GM21390 (cell line): Measurements from ENCODE around the gene LXN.
A peak's percentile ranks its signal among the peaks of the same experiment; 100 is the strongest.
"Not testable (repeated sequence)": the region's sequence is repeated elsewhere in the genome, so short reads cannot be mapped to it uniquely, and the experiment has no call there.

Experiments used
- ATAC-seq: cut with Tn5 transposase; IDR thresholded peaks from one replicate; pipeline ENCODE4 v1.9.1; 2021; ENCODE audit not compliant: unreplicated experiment

The LXN gene, protein sequence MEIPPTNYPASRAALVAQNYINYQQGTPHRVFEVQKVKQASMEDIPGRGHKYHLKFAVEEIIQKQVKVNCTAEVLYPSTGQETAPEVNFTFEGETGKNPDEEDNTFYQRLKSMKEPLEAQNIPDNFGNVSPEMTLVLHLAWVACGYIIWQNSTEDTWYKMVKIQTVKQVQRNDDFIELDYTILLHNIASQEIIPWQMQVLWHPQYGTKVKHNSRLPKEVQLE

DNA sequence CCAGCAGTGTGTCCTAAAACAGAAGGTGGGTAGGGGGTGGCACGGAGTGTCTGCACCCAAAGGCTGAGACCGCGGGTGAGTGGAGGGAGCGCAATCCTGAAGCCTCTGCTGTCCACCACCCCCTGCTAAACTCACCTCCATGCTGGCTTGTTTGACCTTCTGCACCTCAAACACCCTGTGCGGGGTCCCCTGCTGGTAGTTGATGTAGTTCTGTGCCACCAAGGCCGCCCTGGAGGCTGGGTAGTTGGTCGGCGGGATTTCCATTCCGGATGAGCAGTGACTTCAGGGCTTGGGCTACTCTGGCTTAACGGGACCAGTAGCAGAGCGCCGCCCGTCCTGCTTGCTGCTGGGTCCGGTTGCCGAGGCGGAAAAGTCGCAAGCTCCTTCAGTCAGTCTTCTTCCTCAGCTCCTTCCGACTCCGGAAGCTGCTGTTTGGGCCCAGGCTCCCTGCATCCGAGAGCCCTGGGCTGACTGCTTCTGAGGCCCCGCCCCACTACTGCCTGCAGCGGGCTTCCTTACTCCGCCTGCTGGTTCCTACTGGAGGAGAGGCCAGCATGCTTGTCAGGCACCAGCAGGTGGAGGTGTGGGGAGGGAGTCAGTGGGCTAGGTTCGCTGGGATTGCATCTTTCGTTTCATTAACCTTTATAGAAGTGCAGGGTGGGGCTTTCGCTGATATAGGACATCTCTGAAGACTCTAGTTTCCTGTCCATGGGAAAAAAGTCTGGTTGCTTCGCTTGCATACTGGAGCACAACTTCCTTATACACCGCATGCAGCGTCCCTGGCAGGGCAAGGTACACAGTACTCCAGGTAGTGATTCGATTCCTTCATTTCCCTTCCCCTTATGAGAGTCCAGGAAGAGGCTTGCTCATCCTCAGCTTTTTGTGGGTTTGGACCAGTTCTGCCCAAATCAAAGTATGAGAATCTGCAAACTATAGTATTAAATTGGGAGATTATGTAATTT lies at the start of gene LXN:
LXN (minus strand) TSS at position 434 of the 962 bp plus-strand sequence; CDS start at position 264, 170 bp downstream.
- ATAC-seq: peak; percentile 100

DNA sequence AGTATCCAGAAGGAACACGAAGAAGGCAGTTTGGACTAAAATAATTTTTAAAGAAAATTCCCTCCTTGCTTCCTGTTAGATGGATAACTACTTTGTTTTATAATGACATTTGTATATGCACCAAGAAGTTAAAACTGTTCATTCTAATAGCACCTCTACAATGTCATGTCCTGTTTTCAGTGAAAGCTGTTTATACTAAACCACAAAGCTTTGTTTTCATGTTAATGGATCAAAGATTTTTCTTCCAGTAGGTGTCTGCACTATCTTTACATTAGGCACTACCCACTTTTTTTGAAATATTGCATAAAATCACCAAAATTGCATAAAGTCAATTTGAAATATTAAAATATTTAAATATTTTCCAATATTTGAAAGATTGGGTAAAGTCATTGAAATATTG lies 49.7 kb upstream of the LXN start:
- ATAC-seq: no peak

DNA sequence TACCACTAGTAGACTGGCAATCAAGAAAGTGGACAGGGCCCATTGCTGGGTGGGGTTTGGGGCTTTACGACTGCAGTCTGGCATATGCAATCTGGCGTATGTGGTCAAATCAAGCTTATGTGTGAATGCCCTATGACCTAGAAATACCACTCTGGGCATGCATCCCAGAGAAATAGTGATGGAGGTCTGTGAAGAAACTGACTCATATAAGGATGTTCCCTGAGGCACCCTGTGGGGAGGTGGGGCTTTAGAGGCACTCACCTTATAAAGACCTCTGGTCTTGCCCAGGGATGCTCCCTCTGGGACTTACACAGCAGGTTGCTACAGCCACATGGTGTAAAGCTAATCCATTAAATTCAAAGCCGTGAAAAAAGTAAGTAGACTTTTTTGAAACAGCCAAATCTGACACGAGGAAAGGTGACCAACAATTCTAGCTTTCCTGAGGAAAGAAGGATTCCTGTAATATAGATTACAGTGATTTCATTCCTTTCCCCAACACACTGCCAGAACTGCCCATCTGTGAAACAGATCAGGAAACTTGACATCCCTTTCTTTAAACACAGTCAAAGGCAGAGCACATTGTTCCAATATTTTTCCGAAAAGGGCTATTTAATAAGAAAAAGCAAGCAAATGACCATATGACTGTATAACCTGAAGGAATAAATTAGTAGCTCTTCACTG lies 46.2 kb upstream of the LXN start:
- no peak for ATAC-seq

DNA sequence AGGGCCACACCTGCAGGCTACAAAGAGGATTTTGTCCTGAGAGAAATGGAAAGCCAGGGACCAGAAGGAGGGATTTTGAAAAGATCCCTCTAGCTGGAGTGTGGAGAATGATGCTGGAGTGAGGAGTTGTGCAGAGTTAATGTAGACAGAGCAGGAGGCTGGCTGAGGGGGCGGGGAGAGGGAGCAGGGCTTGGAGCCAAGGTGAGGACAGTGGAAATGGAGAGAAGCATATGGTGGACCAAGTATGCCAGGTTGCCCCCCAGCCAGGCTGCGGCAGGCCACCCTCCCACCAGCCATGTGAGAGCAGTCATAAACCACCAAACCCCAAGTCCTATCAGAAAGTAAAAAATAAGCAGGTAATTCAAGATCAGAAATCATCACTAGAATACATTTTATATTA lies 45.1 kb upstream of the LXN start:
- no peak for ATAC-seq

DNA sequence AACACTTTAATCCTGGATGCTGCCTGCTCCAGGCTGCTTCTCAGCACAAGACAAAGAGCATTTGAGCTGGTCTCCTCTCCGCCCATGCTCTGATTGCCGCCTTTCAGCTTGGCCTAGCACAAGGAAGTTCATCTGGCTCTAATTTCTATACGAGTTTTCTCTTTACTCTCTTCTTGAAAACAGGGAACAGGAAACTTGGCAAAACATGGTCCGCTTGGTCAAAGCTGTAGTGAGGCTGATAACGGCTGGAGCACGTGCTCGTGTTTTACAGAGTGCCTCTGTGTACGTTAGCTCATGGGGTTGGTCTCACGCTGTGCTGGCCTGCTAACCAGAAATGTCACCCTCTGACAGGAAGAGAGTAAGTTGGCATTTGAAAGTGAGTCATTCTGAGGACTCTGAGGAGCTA lies 40.6 kb upstream of the LXN start:
- ATAC-seq: no peak

DNA sequence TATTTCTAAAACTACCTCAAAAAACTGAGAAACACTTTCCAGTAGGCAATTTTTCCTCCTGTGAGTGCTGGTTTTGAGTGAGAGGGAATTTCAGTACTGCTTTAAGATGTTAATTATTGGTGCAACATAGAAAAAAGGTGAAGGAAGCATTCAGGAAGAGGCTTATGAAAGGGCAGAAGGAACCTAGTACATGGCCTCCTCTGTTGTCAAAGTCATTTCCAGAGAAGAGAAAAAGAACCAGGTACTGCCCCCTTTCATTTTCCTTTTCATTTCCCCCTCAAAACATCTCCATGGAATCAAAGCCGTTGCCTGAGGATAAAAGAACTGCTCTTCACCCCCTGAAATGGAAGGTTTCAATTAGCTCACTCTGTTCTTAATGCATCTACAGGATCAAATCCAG lies 40.0 kb upstream of the LXN start:
- no peak for ATAC-seq

DNA sequence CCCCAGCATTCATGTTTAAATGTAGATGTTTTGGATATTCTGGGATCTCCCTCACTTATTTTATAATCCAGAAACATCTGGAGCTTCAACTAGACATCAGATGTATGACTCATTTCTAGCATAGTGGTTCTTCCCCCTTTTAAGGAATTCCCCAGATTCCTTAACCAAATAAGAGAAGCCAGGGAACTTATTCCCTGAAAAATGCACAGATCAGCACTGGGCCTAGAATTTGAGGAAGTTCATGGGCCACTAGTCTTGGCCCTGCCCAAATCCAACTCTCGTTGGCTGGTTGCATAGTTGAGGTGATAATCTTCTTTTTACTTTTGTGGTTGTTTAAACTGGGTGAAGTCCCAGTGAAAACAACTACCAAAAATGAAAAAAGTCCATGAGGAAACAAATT lies 39.4 kb upstream of the LXN start:
- no peak for ATAC-seq

DNA sequence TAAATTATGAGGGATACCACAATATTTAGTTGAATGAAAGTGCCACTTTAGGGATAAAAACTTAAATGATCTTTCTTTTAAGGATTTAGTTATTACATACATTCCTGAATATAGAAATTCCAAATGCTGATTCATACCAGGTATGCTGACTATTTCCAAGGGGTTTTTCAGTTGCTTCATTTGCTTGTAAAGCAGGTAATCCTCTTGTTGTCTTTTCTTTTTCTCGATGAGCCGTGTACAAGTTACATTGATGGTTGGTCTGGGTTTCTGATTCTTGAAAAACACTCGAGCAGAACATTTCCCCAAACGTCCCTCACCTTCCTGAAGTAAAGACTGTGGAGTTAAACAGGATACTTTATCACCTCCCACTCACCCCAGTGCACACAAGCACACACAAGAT lies 38.2 kb upstream of the LXN start:
- ATAC-seq: no peak

DNA sequence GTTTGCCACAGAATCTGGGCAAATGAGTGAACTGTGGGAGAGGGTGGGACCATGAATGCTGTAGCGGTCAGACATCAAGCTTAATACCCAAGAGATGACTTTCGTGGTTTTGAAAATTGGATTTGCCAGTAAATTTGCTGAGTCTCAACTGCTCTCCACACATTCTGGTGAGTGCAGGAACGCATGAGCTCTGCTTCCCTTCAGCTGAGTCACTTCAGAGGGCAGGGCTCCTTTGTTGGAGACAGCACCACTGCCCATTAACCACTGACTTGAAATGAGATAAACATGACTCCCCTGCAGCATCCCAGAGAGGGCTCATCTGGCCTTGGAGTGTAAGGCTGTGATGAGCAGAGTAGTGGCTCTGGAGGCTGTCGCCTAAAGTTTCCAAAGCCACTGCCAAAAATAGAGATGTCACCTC lies 37.2 kb upstream of the LXN start:
- ATAC-seq: no peak

DNA sequence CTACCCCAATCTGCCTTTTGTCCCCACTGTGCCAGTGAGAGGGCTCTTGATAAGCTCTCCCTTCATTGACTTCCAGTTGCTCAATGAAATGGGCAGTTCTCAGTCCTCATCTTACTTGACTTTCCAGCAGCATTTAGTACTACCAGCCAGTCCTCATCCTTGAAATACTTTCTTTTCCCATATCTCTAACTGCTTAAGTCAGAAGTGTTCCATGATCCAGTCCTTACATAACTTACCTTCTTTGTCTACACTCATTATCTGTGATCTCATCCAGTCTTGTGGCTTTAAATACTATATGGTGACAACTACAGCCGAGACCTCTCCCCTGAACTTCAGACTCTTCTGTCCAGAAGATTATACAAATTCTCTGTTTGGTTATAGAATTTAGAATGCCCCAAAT lies 31.1 kb upstream of the LXN start:
- no peak for ATAC-seq

DNA sequence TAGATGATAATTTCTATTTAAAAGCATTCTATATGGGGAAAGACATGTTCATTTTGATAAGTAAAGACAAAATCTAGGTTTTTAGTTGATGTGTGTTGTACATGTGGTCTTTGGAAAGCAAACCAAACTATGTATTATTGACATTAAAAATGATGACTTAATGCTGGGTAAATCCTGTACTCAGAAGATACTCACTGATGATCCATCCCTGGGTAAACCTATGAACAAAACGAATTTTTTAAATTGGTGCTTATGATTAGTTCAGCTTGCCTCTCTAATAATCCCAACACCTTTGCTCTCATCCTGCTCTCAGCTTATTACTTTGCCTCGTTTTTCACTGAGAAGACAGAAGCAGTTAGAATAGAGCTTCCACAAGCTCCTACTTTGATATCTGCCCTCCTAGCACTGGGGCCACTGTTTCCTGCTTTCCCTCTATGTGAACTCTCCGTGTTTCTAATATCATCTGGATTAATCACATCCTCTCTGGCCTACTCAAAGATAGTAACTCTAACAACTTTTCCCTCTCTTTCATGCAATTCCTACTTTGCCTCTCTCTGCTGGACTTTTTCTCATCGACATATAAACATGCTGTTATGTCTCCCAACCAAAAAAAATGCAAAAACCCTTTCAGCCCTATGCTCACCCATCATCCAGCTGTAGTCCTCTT lies 30.5 kb upstream of the LXN start:
- no peak for ATAC-seq

DNA sequence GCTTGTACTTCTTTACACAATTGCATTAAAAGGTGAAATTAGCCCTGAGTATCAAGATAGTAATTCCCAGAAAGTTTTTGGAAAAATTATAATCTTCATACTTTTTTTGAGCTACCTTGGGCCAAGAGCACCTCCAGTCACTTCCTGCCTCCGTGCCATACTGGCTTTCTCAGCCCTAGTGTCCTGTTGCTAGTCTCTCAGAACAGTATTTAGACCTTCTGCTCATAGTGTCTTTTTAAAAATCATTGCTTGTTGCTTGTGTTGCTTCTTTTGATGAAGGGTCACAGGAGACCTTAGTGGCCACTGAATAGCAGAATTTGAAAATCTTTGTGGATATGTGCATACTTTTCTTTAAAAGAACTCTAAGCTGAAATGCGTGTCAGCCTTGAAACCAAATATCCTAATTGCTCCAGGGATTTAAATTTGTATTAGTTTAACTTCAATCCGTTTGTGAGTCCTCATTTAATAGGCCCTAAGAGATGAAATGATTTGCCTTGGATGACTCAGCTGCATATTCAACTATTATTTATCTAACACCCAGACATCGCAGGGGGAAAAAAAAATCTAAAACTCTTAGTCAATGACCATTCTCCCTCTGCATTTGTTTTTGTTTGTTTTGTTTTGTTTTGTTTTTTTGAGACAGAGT lies 29.1 kb upstream of the LXN start:
- ATAC-seq: no peak

DNA sequence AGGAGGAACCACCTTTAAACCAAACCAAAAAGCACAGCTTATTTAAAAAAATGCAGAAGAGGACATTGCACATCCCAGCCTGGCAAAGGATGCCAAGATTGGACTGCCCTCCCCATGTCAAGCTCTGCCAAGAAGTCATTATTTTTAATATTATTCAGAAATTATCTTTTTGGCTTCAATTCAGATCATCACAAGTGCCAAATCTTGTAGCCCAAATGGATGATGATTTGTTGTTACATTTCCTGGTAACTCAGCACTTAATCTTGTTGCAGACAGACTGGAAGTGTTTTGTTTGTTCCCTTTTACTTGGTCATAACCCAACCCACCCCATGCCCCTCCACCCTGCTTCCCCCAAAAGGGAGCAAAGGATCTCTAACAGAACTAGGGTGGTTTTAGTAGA lies 28.1 kb upstream of the LXN start:
- ATAC-seq: no peak

DNA sequence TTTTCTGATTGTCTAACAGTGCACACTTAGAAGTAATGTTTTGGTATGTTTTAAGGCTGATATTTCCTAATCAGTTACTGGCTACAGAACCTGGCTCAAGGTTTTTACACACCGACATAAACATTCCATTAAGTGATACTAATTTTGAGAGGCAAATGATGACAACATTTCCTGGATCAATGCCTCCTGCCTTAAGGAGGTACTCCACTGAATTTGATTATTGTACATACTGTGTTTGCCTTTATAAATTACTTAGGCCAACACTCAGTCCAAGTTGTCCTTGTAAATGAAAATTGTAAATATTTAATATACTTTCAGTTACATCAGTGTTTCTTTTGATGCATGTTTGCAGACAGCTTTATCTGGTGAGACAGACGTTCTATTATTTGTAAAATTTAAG lies 24.2 kb upstream of the LXN start:
- no peak for ATAC-seq

DNA sequence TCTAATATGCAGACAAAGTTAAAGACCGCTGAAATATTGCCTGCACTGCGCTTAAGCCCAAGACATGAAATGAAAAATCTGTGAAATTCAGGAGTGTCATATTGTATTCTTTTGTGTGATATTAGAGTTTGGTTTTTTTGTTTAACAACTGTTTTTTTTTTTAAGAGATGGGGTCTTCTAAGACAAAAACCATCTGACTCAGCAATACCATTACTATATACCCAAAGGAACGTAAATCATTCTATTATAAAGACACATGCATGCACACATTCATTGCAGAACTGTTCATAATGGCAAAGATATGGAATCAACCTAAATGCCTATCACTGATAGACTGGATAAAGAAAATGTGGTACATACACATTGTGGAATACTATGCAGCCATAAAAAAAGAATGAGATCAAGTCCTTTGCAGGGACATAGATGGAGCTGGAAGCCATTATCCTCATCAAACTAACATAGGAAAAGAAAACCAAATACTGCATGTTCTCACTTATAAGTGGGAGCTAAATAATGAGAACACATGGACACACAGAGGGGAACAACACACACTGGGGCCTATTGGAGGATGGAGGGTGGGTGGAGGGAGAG lies 21.5 kb upstream of the LXN start:
- not testable (repeated sequence) for ATAC-seq

DNA sequence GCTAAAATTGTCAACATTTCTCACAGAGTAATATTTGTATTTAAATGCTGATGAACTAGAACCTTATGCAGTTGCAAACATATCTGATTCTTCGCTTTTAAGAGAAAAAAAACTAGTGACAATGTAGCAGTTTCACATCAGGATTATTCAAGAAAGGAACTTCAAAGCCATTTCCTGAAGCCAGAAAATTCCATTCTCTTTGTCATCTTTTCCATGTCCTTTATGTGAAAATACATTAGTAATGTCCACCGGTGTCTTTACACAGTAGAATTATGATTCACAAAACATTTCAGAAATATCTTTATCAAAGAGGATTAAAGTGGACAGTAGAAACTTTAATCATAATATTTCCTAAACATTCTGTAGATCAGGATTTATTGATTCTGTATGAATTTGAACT lies 12.7 kb upstream of the LXN start:
- ATAC-seq: no peak

DNA sequence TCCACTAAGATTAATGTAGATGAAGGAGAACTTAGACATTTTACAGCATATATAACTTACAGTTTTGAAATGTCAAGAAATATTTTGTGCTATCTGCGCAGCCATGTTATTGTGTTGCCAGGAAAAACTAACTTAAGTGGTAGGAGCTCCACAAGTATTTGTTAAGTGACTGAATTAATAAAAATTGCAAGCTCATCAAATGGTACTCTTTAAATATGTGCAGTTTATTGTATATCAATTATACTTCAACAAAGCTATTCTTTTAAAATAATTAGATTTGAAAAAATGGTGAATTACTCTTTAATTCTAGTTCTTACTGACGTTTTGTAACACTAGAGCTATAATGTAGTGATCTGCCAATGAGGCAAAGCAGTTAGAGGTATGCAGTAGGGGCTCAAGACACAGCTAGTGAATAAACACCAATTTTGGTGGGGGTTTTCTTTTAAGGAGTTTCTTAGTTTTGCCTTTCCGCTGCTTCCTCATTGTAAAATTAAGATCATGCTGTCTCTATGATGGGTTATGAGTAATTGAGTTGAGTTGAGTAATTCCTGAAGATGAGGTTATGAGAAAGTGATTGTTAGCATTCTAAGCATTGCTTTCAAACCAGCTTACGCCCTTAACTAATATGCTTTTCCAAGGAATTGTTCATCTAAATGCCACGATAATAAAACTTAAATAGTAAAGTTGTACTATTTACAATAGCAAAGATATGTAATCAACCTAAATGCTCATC lies 10.9 kb upstream of the LXN start:
- no peak for ATAC-seq

DNA sequence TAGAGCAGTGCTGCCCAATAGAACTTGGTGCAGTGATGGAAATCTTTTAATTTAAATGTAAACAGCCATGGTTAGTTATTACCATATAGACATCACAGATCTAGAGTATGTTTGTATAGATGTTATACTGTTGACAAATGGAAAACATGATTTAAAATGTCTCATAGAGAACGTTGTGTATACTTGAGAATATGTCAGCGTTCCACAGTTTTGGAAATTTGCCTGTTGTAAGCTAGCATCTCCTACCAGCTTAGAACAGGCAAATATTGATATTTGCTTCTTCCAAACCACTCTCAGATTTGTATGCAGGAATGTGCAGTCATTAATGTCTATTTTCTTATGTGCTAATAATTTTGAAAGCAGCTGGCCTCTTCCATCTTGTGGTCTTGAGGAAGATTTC lies 8.4 kb upstream of the LXN start:
- ATAC-seq: no peak

DNA sequence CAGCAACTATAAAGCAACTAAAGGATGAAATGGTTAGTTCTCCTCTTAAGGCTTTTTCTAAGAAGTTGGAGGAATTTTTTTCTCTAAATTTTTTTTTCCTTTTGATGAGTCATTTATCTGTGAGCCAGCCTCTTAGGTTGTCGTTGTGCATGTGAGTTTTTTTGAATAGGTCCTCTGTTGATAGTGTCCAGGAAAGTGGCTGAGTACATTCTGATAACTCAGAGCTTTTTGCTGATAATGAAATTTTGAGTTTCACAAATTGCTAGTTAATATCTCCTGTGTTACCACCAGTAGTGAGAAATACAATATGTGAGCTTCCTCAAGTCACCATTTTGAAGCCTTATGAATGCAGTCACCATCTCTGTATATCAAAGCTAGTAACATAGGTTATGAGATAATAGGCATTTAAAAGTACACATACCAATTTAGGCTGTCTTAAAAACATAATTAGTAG lies 7.1 kb upstream of the LXN start:
- no peak for ATAC-seq

DNA sequence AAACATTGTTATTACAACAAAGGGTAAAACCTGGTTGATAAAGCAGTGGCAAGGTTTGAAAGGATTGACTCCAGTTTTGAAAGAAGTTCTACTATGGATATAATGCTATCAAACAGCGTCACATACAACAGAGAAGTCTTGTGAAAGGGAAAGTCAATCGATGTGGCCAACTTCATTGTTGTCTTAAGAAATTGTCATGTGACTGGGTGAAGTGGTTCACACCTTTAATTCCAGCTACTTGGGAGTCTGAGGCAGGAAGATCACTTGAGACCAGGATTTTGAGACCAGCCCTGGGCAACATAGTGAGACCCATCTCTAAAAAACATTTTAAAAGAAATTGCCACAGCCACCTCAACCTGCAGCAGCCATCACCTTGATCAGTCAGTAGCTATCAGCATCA lies 6.2 kb upstream of the LXN start:
- ATAC-seq: no peak
